Measurements from ENCODE around the gene ADPRHL1.

DNA sequence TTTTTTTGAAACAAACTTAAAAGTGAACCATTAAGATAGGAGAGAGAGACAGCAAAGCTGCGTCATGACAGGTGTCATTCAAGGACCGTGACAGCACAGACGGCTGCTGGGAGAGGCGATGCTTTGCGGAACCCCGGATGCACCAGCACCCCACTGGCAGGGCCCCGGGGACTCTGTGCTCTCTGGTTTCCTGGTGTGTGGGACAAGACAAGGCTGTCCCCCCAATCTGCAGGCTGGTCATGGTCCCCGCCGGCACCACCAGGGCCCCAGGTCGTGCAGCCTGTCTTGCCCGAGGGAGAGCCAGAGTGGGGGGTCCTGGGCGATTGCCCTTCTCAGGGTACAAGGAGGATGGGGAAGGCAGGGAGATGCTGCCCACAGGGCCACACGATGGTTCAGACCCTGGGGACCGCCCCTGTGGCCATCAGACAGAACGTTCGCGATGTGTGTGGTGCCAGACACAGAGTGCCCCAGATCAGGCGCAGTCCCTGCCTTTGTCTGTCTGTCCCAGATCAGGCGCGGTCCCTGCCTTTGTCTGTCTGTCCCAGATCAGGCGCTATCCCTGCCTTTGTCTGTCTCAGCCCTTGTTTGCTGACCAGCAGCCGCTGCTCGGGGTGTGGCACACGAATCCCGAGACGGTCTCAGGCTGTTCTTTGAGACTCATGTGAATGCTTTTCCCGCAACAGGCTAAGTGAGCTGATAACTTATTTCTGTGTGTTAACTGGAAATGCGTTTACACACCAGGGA, 36.1 kb downstream of the ADPRHL1 start:
- TF ChIP-seq, protein P1, sequence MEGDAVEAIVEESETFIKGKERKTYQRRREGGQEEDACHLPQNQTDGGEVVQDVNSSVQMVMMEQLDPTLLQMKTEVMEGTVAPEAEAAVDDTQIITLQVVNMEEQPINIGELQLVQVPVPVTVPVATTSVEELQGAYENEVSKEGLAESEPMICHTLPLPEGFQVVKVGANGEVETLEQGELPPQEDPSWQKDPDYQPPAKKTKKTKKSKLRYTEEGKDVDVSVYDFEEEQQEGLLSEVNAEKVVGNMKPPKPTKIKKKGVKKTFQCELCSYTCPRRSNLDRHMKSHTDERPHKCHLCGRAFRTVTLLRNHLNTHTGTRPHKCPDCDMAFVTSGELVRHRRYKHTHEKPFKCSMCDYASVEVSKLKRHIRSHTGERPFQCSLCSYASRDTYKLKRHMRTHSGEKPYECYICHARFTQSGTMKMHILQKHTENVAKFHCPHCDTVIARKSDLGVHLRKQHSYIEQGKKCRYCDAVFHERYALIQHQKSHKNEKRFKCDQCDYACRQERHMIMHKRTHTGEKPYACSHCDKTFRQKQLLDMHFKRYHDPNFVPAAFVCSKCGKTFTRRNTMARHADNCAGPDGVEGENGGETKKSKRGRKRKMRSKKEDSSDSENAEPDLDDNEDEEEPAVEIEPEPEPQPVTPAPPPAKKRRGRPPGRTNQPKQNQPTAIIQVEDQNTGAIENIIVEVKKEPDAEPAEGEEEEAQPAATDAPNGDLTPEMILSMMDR (IDR thresholded peaks at IDR 0.05; ENCODE audit: poor library complexity) = no peak
- TF ChIP-seq EZH2 (IDR thresholded peaks at IDR 0.05; ENCODE audit: borderline replicate concordance) (no peak), EZH2phosphoT487 (IDR thresholded peaks at IDR 0.05; ENCODE audit: low read depth, severe bottlenecking, unreplicated experiment) (no peak)
